ENCODE measurements around the gene HSF4.

- TF ChIP-seq CTCF (IDR thresholded peaks at IDR 0.05) (no peak), POLR2A (IDR thresholded peaks at IDR 0.05) (no peak)
Observed at GRCh38 chr16:67215706-67216105, 51.2 kb downstream of the HSF4 start.
